GM19193 (cell line): Measurements from ENCODE around the gene MIGA2.

Experiments used
- POLR2A ChIP-seq: IDR thresholded peaks from 4 replicates; pipeline ENCODE4 v1.6.1; 2011; ENCODE audit not compliant: insufficient read depth, insufficient read length; ENCODE audit errors: extremely low read depth

Gene MIGA2, protein sequence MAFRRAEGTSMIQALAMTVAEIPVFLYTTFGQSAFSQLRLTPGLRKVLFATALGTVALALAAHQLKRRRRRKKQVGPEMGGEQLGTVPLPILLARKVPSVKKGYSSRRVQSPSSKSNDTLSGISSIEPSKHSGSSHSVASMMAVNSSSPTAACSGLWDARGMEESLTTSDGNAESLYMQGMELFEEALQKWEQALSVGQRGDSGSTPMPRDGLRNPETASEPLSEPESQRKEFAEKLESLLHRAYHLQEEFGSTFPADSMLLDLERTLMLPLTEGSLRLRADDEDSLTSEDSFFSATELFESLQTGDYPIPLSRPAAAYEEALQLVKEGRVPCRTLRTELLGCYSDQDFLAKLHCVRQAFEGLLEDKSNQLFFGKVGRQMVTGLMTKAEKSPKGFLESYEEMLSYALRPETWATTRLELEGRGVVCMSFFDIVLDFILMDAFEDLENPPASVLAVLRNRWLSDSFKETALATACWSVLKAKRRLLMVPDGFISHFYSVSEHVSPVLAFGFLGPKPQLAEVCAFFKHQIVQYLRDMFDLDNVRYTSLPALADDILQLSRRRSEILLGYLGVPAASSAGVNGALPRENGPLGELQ

DNA sequence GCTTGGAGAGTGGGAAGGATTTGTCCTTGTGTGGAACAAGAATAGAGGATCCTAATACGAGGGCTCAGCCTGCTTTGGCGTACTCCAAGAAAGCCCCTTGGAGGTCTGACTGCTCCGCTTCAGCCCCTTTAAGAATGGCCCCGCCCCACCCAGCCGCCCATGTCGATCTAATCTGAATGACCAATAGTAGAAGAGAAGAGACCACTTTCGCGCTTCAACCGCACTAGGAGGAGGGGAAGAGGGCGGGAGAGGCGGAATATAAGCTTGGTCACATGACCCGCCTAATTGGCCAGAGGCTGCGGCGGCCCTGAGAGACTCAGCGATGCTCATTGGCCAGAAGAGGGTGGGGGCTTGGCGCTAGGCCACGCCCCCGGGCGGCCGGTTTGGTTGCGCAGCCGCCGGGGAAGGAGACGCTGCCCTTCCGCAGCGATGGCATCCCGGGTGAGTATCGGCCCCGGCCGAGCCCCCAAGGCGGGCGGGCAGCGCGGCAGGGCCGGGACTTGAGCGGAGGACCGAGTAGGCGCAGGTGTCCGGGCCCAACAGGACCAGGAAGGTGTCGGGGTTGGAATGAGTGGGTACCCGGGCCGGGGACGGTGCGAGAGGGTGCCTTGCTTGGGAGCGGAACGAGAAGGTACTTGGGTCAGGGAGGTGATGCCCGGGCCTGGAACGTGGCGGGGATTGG is at the start of gene MIGA2:
Gene MIGA2, plus strand, starts transcription at position 386 of the 682 bp plus-strand sequence. CDS start 3,969 bp downstream, outside the sequence.
- TF ChIP-seq POLR2A, result peak; percentile 92

DNA sequence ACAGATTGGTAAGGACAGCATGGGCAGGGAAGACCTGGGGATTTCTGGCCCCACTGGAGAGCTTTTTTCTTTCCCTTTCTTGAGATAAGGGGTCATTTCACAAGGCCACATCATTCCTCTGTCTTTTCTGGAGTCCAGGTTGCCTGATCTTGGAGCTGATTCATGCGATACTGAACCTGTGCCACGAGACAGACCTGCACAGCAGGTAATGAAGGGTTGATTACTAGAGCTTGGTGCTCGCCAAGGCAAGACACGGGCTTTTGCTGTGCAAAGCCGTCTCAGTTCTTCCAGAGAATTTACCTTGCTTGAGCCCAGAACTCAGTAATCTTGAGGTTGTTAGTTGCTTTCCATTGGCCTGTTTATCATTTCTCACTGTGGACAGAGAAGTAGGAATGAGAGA is 49.8 kb upstream of the MIGA2 start:
- TF ChIP-seq POLR2A, result no peak

DNA sequence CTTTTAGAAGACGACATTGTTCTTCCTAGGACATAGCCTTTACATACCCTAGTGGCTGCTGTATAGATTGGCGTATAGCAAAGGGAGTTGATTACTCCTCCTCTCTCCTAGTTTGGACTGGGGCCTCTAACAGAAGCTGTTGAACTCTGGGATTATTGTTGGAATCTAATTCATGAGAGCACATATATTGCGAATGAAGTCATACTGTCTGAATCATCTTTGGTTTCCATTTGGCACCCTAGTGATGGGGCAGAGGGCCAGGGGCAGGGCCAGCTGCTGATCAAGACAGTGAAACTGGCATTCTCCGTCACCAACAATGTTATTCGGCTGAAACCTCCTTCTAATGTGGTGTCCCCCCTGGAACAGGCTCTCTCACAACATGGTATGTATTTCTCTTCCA is 48.6 kb upstream of the MIGA2 start:
- TF ChIP-seq POLR2A, result no peak

DNA sequence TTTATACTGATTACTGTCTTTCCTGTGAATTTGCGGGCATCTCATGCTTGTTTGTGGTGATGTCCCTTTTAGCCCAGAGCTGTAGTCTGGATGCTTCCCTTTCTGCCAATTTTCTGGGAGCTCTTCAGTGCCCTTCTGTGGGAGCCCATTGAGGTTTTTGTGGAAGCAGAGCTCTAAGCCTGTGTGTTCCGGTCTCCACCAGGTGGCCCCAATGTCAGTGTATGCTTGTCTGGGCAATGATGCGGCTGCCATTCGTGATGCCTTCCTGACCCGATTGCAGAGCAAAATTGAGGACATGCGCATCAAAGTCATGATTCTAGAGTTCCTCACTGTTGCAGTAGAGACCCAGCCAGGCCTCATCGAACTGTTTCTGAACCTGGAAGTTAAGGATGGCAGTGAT is 43.4 kb upstream of the MIGA2 start:
- no peak for TF ChIP-seq POLR2A

DNA sequence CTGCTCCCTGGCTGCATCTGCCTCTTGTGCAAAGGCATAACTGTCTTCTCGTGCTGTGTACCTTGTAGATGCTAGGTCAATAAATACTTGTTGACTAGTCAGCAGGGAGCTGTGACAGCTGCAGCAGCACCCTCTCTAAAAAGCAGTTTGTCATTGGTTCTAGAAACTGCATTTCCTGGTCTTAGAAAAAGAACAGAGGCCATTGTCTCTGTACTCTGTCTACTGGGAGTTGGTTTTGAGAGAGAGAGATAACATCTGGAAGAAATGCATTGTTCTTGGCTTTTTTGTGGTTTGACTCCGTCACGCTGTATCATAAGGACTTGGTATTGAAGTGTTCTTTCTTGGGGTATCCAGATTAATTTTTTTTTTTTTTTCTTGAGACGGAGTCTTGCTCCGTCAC is 40.6 kb upstream of the MIGA2 start:
- TF ChIP-seq POLR2A, result no peak

DNA sequence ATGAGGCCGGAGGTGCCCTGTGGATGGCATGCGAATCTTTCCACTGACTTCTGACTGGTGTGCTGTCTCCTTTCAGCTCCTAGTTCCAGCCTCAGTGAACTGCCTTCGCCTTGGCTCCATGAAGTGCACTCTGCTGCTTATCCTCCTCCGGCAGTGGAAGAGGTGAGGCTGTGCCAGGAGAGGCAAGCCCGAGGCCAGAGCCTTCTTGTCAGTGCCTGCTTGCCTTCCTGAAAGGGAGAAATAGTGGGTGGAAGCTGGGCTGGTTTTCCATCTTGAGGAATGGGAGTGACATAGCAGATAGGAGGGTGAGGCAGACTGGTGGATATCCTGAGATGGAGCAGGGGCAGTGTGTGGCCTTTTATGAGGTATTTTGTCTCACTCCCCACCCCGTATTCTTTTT is 38.0 kb upstream of the MIGA2 start:
- no peak for TF ChIP-seq POLR2A

DNA sequence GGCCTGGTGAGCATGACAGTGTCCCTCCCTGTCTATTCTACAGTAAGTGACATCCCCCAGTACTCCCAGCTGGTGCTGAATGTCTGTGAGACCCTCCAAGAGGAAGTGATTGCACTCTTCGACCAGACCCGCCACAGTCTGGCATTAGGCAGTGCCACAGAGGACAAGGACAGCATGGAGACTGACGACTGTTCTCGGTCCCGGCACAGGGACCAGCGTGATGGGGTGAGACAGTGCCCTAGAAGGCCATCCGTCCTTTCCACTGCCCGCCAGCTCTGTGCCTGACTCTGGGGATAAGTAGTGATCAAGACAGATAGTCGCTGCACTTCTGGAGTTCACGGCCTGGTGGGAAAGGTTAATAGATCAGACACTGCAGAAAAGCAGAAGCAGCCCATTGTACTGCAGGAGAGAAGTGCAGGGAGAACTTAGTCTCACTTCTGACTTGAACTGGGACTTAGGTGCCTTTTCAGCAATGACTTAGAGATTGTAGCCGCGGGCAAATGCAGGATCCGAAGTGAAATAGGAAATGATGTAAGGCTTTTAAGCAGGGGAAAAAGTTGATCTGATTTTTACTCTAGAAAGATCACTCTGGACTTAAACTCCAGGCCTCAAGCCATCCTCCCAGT is 36.7 kb upstream of the MIGA2 start:
- TF ChIP-seq POLR2A, result no peak

DNA sequence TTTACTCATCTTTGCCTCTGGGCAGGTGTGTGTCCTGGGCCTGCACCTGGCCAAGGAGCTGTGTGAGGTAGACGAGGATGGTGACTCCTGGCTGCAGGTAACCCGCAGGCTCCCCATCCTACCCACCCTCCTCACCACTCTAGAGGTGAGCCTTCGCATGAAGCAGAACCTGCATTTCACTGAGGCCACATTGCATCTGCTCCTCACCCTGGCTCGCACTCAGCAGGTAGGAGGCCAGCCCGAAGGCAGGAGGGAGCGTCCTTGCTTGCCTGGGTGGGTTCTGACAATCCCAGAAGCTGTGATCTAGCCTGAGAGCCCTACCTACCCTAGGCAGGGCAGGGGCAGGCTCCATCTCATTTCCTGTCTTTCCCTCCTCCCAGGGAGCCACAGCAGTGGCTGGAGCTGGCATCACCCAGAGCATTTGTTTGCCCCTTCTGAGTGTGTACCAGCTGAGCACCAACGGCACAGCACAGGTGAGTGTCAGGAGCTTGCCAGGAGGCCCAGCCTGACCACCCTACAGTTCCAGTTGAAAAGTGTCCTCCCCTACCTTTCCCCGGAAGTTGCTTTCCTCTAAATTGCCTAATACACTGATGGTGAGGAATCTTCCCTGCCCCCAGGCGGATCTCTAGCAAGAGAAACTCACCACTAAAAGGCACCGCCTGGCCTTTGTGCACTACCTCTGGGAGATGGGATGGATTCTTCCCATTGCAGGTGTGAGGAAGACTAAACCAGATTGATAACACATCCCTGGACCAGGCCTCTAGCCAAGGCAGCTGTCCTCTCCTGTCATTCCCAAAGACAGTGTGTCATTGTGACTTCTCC is 34.7 kb upstream of the MIGA2 start:
- no peak for TF ChIP-seq POLR2A

DNA sequence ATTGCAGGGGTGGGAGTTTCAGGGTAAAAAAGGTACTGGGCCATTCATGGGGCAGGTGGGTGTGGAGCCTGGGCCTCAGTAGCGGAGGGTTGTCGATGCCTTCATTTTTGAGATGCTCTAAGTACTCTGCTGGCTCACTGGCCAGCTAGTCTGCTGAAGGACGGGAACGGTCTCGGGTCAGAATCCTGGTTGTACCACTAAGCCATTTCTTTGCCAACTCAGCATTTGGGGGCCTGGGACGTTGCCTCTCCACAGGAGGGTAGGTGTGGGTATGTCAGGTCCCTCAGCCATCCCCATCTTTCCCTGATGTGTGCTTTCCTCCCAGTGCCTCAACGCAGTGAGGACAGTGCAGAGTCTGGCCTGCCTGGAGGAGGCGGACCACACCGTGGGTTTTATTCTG is 33.4 kb upstream of the MIGA2 start:
- TF ChIP-seq POLR2A, result peak; percentile 26

DNA sequence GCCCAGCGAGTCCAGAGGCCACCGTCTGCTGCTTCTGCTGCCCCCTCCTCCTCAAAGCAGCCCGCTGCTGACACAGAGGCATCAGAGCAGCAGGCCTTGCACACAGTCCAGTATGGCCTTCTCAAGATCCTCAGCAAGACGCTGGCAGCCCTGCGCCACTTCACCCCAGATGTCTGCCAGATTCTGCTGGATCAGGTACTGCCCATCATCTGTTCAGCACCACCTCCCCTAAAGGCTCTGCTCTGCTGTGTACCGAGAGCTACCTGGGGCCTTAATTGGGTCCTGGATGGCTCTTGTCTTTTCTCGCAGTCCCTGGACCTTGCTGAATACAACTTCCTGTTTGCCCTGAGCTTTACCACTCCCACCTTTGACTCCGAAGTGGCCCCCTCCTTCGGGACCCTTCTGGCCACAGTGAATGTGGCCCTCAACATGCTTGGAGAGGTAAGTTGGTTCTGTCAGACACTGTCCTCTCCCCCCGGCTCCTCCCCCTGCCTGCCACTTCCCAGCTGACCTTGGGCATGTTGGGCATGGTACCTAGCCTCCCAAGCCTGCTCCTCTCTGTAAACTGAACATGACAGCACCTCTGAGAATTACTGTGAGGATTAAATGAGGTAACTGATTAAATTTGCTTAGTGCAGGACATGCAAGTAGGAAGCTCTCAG is 31.0 kb upstream of the MIGA2 start:
- TF ChIP-seq POLR2A, result no peak

DNA sequence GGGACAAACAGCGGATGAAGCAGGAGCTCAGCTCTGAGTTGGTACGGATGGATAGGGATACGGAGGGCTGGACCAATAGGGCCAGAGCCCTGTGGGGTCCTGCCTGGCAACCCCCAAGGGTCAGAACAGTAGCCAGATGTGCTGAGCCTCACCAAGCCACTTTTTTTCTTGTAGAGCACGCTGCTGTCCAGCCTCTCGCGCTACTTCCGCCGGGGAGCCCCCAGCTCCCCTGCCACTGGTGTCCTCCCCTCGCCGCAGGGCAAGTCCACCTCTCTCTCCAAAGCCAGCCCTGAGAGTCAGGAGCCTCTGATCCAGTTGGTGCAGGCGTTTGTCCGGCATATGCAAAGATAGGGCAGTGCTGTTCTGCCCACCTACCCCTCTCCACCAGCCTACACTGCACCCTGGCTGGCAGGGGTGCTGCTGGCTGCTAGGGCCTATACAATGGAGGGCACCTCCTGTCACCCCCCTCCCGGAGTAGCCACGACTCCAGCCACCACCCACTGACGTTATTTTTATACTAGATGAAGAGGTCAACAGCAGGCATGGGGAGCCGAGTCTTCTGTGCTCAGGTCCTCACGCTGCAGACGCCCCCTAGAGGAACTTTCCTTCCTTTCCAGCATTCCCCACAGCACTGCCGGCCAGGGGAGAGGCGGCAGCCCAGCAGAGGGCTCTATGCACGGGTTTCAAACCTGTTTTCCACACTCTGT is 29.9 kb upstream of the MIGA2 start:
- peak; percentile 33 for TF ChIP-seq POLR2A

DNA sequence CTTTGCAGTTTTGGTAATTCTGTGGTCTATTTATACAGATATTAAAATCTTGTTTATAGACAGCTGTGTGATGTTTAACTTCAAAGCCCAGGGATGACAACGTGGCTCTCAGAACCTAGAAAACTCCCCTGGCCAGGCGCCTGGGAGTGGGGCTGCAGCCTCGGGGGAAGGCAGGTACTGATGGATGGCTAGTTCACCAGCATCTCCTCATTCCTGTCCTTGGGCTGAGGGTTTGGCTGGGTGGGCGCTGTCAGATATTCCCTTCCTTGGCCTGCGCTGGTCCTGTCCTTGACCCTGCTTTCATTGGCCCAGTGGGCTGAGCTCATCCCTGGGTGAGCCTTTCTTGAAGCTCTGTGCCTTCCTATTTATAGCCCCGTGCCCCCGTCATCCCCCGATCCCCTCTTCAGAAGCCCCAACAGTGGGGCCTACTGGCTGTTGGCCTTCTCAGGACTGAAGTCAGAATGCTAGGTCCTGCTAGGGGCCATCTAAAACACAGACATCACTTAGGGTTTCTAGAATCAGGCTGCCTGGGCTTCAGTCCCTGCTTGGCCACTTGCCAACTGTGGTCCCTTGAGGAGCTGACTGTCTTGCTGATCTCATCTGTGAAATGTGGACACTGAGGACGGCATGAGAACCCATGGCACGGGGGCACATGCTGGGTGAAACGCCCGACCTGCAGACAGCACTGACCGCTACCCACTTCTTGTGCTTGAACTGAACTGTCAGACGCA is 29.2 kb upstream of the MIGA2 start:
- TF ChIP-seq POLR2A, result no peak
